ENCODE data around the gene METTL5.
"Not testable (repeated sequence)": the region's sequence is repeated elsewhere in the genome, so short reads cannot be mapped to it uniquely, and the experiment has no call there.

METTL5 gene

DNA sequence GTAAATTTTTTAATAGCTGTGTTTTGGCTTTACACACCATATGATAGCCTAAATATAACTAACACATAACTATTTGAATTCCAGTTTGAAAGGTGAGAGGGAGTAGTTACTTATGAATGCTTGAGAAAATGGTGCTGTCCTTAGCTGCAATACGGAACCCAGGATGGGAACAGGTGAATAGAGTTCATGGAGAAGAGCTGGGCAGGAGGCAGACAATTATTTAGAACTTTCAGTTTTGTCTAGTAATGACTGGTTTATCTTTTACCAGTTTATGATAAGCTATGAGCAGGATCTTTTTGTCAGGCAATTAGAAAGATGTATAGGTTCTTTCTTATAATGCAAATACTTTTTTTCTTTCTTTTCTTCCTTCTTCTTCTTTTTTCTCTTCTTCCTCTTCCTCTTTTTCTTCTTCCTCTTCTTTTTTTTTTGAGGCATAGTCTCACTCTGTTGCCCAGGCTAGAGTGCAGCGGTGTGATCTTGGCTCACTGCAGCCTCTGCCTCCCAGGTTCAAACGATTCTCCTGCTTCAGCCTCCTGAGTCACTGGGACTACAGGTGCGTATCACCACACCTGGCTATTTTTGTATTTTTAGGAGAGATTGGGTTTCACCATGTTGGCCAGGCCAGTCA is 28.4 kb upstream of the METTL5 start:
- Histone ChIP-seq H3K9ac (ENCODE audit: low read length) (no peak overlapping the region), H3K4me3 (ENCODE audit: low read length) (no peak overlapping the region), H3K9me3 (ENCODE audit: control insufficient read depth, low read length) (no peaks in the 10 kb centered on the region), H3K4me1 (ENCODE audit: control insufficient read depth, insufficient read depth, low read length) (peaks cover 5% of the 10 kb centered on the region), H3K27me3 (replicated peaks; ENCODE audit: control insufficient read depth, insufficient read depth, low read length) (no peaks in the 10 kb centered on the region), H3K36me3 (ENCODE audit: control insufficient read depth, insufficient read depth, low read length, severe bottlenecking) (no peaks in the 10 kb centered on the region)
- no peak for DNase-seq (ENCODE audit: low read depth)

GRCh38 chr2:169849710-169850109 is 25.0 kb upstream of the METTL5 start:
- H3K9ac ChIP-seq (ENCODE audit: low read length), result no peak overlapping the region
- no peak overlapping the region for H3K4me3 ChIP-seq (ENCODE audit: low read length)
- peaks cover 5% of the 10 kb centered on the region for H3K4me1 ChIP-seq (ENCODE audit: control insufficient read depth, insufficient read depth, low read length)
- no peaks in the 10 kb centered on the region for H3K27me3 ChIP-seq (replicated peaks; ENCODE audit: control insufficient read depth, insufficient read depth, low read length)
- no peak for DNase-seq (ENCODE audit: low read depth)
- no peaks in the 10 kb centered on the region for H3K9me3 ChIP-seq (ENCODE audit: control insufficient read depth, low read length)
- no peaks in the 10 kb centered on the region for H3K36me3 ChIP-seq (ENCODE audit: control insufficient read depth, insufficient read depth, low read length, severe bottlenecking)

DNA sequence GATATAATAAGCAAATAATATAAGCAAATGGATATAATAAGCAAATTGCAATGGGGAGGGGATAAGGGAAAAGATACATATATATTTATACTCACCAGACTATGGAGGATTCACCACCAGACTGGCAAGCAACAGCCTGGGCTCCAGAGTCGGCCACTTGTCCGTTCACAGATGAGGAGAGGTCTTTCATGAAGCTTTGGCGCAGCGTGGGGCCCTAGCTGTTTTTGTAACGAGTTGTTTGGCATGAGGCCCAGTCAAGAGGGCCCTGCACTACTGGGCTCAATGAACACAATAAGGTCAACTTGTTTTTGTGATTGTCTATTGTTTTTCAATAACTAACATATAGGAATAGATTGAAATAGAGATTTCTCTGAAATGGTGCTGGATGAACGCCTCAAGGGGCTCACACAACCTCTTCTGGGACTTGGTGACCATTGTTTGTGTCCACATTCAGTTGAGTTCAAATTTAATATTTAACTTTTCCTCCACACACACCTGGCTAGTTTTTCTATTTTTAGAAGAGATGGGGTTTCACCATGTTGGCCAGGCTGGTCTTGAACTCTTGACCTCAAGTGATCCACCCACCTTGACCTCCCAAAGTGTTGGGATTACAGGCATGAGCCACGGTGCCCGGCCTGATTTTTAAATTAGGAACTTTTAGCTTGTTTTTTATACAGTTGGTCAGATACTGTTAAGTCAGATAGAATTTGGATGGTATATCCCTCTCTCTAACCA is 24.4 kb upstream of the METTL5 start:
- not testable (repeated sequence) for H3K27me3 ChIP-seq (replicated peaks; ENCODE audit: control insufficient read depth, insufficient read depth, low read length); H3K4me3 ChIP-seq (ENCODE audit: low read length); H3K36me3 ChIP-seq (ENCODE audit: control insufficient read depth, insufficient read depth, low read length, severe bottlenecking); H3K9me3 ChIP-seq (ENCODE audit: control insufficient read depth, low read length); H3K4me1 ChIP-seq (ENCODE audit: control insufficient read depth, insufficient read depth, low read length); DNase-seq (ENCODE audit: low read depth); H3K9ac ChIP-seq (ENCODE audit: low read length)

DNA sequence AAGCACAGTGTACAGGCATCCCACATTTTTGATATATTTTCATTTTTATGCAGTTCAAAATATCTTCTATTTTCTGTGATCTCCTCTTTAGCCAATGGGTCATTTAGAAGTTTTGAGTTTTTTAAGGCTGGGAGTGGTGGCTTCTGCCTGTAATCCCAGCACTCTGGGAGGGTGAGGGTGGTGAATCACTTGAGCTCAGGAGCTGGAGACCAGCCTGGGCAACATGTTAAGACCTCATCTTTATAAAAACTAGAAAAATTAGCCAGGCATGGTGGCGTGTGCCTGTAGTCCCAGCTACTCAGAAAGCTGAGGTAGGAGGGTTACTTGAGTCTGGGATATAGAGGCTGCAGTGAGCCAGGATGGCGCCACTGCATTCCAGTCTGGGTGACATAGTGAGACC is 20.3 kb upstream of the METTL5 start:
- Histone ChIP-seq H3K36me3 (ENCODE audit: control insufficient read depth, insufficient read depth, low read length, severe bottlenecking) (peaks cover 8% of the 10 kb centered on the region), H3K27me3 (replicated peaks; ENCODE audit: control insufficient read depth, insufficient read depth, low read length) (no peaks in the 10 kb centered on the region), H3K9me3 (ENCODE audit: control insufficient read depth, low read length) (no peaks in the 10 kb centered on the region), H3K4me3 (ENCODE audit: low read length) (no peak overlapping the region), H3K4me1 (ENCODE audit: control insufficient read depth, insufficient read depth, low read length) (peaks cover 7% of the 10 kb centered on the region), H3K9ac (ENCODE audit: low read length) (no peak overlapping the region)
- DNase-seq (ENCODE audit: low read depth), result no peak

DNA sequence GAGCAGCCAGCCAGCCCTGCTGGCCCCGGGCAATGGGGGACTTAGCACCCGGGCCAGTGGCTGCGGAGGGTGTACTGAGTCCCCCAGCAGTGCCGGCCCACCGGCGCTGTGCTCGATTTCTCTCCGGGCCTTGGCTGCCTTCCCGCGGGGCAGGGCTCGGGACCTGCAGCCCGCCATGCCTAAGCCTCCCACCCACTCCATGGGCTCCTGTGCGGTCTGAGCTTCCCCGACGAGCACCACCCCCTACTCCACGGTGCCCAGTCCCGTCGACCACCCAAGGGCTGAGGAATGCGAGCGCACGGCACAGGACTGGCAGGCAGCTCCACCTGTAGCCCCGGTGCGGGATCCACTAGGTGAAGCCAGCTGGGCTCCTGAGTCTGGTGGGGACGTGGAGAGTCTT is 16.9 kb upstream of the METTL5 start:
- H3K4me3 ChIP-seq (ENCODE audit: low read length); H3K27me3 ChIP-seq (replicated peaks; ENCODE audit: control insufficient read depth, insufficient read depth, low read length); H3K9ac ChIP-seq (ENCODE audit: low read length); H3K9me3 ChIP-seq (ENCODE audit: control insufficient read depth, low read length); DNase-seq (ENCODE audit: low read depth); H3K36me3 ChIP-seq (ENCODE audit: control insufficient read depth, insufficient read depth, low read length, severe bottlenecking): not testable (repeated sequence)
- H3K4me1 ChIP-seq (ENCODE audit: control insufficient read depth, insufficient read depth, low read length), result peaks cover 26% of the 10 kb centered on the region

- H3K4me1 ChIP-seq (ENCODE audit: control insufficient read depth, insufficient read depth, low read length), result peaks cover 26% of the 10 kb centered on the region
- H3K9ac ChIP-seq (ENCODE audit: low read length), result no peak overlapping the region
- H3K27me3 ChIP-seq (replicated peaks; ENCODE audit: control insufficient read depth, insufficient read depth, low read length), result no peaks in the 10 kb centered on the region
- no peaks in the 10 kb centered on the region for H3K9me3 ChIP-seq (ENCODE audit: control insufficient read depth, low read length)
- DNase-seq (ENCODE audit: low read depth), result no peak
- H3K36me3 ChIP-seq (ENCODE audit: control insufficient read depth, insufficient read depth, low read length, severe bottlenecking), result peaks cover 8% of the 10 kb centered on the region
- no peak overlapping the region for H3K4me3 ChIP-seq (ENCODE audit: low read length)
Observed at GRCh38 chr2:169840747-169841142, 16.0 kb upstream of the METTL5 start.

DNA sequence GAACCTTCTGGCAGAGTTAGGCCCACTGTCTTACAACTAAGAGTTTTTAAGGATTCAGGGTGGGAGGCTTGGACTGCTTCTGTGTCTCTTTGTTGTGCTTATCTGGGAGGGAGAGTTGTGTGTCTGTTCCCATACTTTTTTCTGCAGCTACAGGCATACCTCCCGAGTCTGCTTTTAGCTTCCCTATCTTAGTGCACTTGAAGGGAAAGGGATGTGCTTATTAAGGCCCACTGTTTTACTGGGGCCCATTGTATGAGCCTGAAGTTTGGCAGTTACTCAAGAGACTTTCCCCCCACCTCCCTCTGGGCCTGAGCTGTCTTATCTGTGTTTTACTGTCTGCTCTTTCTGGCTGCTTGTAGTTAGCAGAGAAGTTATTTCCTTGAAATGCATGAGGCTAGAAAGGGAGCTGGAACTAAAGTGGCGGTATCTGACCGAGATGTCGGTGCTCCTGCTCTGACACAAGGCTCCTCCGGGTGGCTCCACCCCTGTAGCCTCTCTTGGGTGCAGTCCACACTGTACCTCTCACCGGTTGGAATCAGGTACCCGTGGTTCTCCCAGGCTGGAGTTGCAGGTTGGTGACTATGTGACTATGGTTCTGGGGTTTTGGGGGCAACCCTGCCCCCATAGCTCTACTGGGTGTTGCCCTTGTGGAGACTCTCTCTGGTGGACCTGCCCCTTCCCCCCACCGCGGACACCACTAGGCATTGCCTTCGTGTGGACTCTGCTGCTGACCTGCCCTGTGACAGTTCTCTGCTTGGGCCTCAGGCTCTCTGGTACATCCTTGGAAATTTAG is 15.4 kb upstream of the METTL5 start:
- Histone ChIP-seq H3K9me3 (ENCODE audit: control insufficient read depth, low read length) (no peaks in the 10 kb centered on the region), H3K9ac (ENCODE audit: low read length) (no peak overlapping the region), H3K27me3 (replicated peaks; ENCODE audit: control insufficient read depth, insufficient read depth, low read length) (no peaks in the 10 kb centered on the region), H3K4me1 (ENCODE audit: control insufficient read depth, insufficient read depth, low read length) (peaks cover 26% of the 10 kb centered on the region), H3K36me3 (ENCODE audit: control insufficient read depth, insufficient read depth, low read length, severe bottlenecking) (peaks cover 8% of the 10 kb centered on the region), H3K4me3 (ENCODE audit: low read length) (no peak overlapping the region)
- DNase-seq (ENCODE audit: low read depth), result no peak

DNA sequence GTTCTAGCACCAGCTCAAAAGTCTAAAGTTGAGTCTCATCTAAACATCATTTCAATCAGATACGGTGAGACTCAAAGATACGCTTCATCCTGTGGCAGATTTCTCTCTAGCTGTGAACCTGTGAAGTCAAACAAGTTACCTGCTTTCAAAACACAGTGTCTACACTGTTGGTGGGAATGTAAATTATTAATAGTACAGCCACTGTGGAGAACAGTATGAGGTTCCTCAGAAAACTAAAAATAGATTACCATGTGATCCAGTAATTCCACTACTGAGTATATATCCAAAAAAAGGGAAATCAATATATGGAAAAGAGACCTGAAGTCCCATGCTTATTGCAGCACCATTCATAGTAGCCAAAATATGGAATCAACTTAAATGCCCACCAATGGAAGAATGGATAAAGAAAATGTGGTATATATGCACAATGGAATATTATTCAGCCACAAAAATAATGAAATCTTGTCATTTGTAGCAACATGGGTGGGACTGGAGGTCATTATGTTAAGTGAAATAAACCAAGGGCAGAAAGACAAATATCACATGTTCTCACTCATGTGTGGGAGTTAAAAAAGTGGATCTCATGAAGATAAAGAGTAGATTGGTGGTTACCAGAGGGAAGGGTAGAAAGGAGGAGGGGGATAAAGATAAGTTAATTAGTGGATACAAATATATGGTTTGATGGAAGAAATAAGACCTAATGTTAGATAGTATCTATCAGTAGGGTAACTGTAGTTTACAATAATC is 14.2 kb upstream of the METTL5 start:
- Histone ChIP-seq H3K4me3 (ENCODE audit: low read length) (no peak overlapping the region), H3K9me3 (ENCODE audit: control insufficient read depth, low read length) (no peaks in the 10 kb centered on the region), H3K36me3 (ENCODE audit: control insufficient read depth, insufficient read depth, low read length, severe bottlenecking) (peaks cover 8% of the 10 kb centered on the region), H3K4me1 (ENCODE audit: control insufficient read depth, insufficient read depth, low read length) (peaks cover 26% of the 10 kb centered on the region), H3K27me3 (replicated peaks; ENCODE audit: control insufficient read depth, insufficient read depth, low read length) (no peaks in the 10 kb centered on the region), H3K9ac (ENCODE audit: low read length) (no peak overlapping the region)
- DNase-seq (ENCODE audit: low read depth), result no peak

- no peak overlapping the region for H3K4me3 ChIP-seq (ENCODE audit: low read length)
- H3K4me1 ChIP-seq (ENCODE audit: control insufficient read depth, insufficient read depth, low read length), result peaks cover 44% of the 10 kb centered on the region
- DNase-seq (ENCODE audit: low read depth), result no peak
- no peaks in the 10 kb centered on the region for H3K36me3 ChIP-seq (ENCODE audit: control insufficient read depth, insufficient read depth, low read length, severe bottlenecking)
- no peak overlapping the region for H3K9ac ChIP-seq (ENCODE audit: low read length)
- H3K27me3 ChIP-seq (replicated peaks; ENCODE audit: control insufficient read depth, insufficient read depth, low read length), result no peaks in the 10 kb centered on the region
- H3K9me3 ChIP-seq (ENCODE audit: control insufficient read depth, low read length), result no peaks in the 10 kb centered on the region
Observed at GRCh38 chr2:169834401-169834800, 9.7 kb upstream of the METTL5 start.

DNA sequence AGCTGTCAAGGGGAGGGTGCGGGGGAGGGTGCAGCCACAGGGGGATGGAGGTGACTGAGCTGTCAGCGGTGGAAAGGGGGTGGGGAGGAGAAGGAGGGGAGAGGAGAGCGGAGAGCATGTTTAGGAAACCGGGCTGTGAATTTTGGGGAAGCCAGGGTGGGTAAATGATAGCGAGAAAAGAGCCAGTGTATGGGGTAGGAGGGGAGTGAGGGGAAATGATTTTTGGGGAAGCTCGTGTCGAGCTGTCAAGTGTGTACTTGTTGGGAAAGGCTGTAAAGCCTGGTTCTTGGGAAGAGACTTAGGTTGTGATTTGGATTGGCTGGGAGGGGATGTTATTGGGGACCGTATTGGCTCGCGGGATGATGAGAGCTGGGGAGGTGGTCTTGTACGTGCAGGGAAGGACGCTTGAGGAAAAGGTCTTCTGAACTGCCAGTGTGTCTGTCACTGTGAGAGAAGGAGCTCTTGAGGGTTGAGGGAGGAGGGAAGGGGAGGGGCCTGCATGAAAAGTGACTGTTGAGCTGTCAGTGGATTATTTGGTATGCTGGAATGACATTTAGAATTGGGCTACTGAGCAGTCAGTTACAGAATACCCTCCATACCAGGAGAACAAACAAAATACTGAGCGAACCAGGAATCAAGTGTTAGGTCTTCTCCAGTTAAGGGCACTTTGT is 3.6 kb upstream of the METTL5 start:
- H3K4me1 ChIP-seq (ENCODE audit: control insufficient read depth, insufficient read depth, low read length), result peaks cover 48% of the 10 kb centered on the region
- no peaks in the 10 kb centered on the region for H3K36me3 ChIP-seq (ENCODE audit: control insufficient read depth, insufficient read depth, low read length, severe bottlenecking)
- H3K9me3 ChIP-seq (ENCODE audit: control insufficient read depth, low read length), result no peaks in the 10 kb centered on the region
- H3K27me3 ChIP-seq (replicated peaks; ENCODE audit: control insufficient read depth, insufficient read depth, low read length), result no peaks in the 10 kb centered on the region
- peak overlapping the region; percentile 98 for H3K4me3 ChIP-seq (ENCODE audit: low read length)
- DNase-seq (ENCODE audit: low read depth), result peak; percentile 73
- H3K9ac ChIP-seq (ENCODE audit: low read length), result peak overlapping the region; percentile 97
